K562 (cell line): ENCODE measurements around the gene KLRC4. TPM values are rescaled to one million over a fixed set of nuclear protein-coding genes. Genes with fewer than 3 reads are reported as not detected.

Experiments
- ATAC-seq: fragments of 200-7000 bp; cut with Tn5 transposase; 3 replicates; pipeline ENCODE4 v1.9.1; 2020; ENCODE audit warnings: moderate library complexity
- BruUV-seq: library from RNA; stranded (reverse); fragments of 400-500 nt; replicated peaks from 2 replicates; lab custom pipeline; 2021; lab: Mats Ljungman, UMichigan
- CTCF ChIA-PET: fragments of 300-600 bp; formaldehyde crosslinking; extraction: SDS; loops from one replicate; lab custom pipeline; 2021; ENCODE audit warnings: low intra/inter-chr PET ratio; lab: Yijun Ruan, JAX
- POLR2A ChIA-PET: fragments of 300-600, 350-650 bp; sonication (Branson Sonifier 250); formaldehyde crosslinking; extraction: SDS; loops from one replicate; lab custom pipeline; 2021; ENCODE audit warnings: antibody characterized with exemption, inconsistent platforms; lab: Yijun Ruan, JAX
- DNase-seq, 4 experiments: peaks; one replicate each; pipeline versions ENCODE4 v3.0.0 to v3.0.0-alpha.2; 2011 to 2018; ENCODE audit warnings: low spot score in 3 of 4, mixed read lengths in 3 of 4; ENCODE audit errors: extremely low read depth in 1 of 4
- FAIRE-seq: peaks from 2 replicates; lab custom pipeline; 2011; peaks lifted over from hg19 to GRCh38; lab: Jason Lieb, UNC
- H2AFZ ChIP-seq: 2 replicates; pipeline ENCODE4 v1.6.0; 2011; ENCODE audit warnings: low read depth, low read length, control low read depth, inconsistent platforms
- H3K27ac ChIP-seq: fragments of 200-600 bp; 3 replicates; pipeline ENCODE4 v1.8.0; 2011; ENCODE audit warnings: low read depth, mild to moderate bottlenecking, control low read depth, inconsistent platforms, low read length, moderate library complexity, mixed read lengths; ENCODE audit errors: extremely low read depth
- H3K27me3 ChIP-seq, 2 experiments: fragments of 300-600 bp in 1 of 2; 2 replicates in 1 of 2; 3 replicates in 1 of 2; pipeline versions ENCODE4 v1.6.0 to v1.8.0; 2011; ENCODE audit warnings: inconsistent platforms in 2 of 2, low read length in 2 of 2, mild to moderate bottlenecking in 1 of 2, mixed read lengths in 1 of 2, moderate library complexity in 1 of 2; ENCODE audit not compliant: control insufficient read depth in 2 of 2, insufficient read depth in 2 of 2
- H3K36me3 ChIP-seq: fragments of 300-600 bp; 3 replicates; pipeline ENCODE4 v1.8.0; 2011; ENCODE audit warnings: mild to moderate bottlenecking, low read length, inconsistent platforms; ENCODE audit not compliant: control insufficient read depth, insufficient read depth
- H3K4me1 ChIP-seq, 2 experiments: fragments of 200-600 bp in 1 of 2; replicated peaks in 1 of 2; 2 replicates in 1 of 2; 3 replicates in 1 of 2; pipeline versions ENCODE4 v1.5.1 to v1.8.0; 2011; ENCODE audit warnings: inconsistent platforms in 2 of 2, low read length in 2 of 2, mild to moderate bottlenecking in 1 of 2, mixed read lengths in 1 of 2, moderate library complexity in 1 of 2; ENCODE audit not compliant: control insufficient read depth in 2 of 2, insufficient read depth in 2 of 2
- H3K4me2 ChIP-seq: 2 replicates; pipeline ENCODE4 v1.6.1; 2011; ENCODE audit warnings: low read length, control low read depth, inconsistent platforms, mixed read lengths; ENCODE audit not compliant: insufficient read depth
- H3K4me3 ChIP-seq: fragments of 200-600 bp; sonication (generic), shearing (Covaris generic); 2 replicates; pipeline ENCODE4 v1.5.1; 2016; ENCODE audit warnings: control low read depth, inconsistent platforms
- H3K79me2 ChIP-seq: fragments of 200-600 bp; 3 replicates; pipeline ENCODE4 v1.8.0; 2011; ENCODE audit warnings: low read length, inconsistent platforms; ENCODE audit not compliant: control insufficient read depth, insufficient read depth
- H3K9ac ChIP-seq, 2 experiments: 2 replicates each; pipeline versions ENCODE4 v1.6.0 to v1.6.1; 2011; ENCODE audit warnings: low read depth in 2 of 2, low read length in 2 of 2, control low read depth in 1 of 2, inconsistent platforms in 1 of 2, mild to moderate bottlenecking in 1 of 2, mixed read lengths in 1 of 2; ENCODE audit not compliant: insufficient read depth in 1 of 2
- H3K9me1 ChIP-seq: one replicate; pipeline ENCODE4 v1.6.0; 2011; ENCODE audit warnings: inconsistent platforms, mild to moderate bottlenecking, low read length, moderate library complexity; ENCODE audit not compliant: control insufficient read depth, insufficient read depth
- H3K9me3 ChIP-seq: replicated peaks from 2 replicates; pipeline ENCODE4 v1.5.1; 2011; ENCODE audit warnings: low read depth, low read length, inconsistent platforms; ENCODE audit not compliant: control insufficient read depth, insufficient read depth
- H4K20me1 ChIP-seq: replicated peaks from 2 replicates; pipeline ENCODE4 v1.6.1; 2011; ENCODE audit warnings: low read length, inconsistent platforms, mixed read lengths; ENCODE audit not compliant: control insufficient read depth, insufficient read depth
- BHLHE40 ChIP-seq: IDR thresholded peaks from 2 replicates; pipeline ENCODE4 v1.6.1; 2011; ENCODE audit warnings: low read length, improper control_type of control experiment
- BRD9 ChIP-seq: fragments of 450-650 bp; IDR thresholded peaks from 2 replicates; pipeline ENCODE4 v1.6.1; 2018; ENCODE audit warnings: low read depth; ENCODE audit not compliant: partially characterized antibody
- CBFB ChIP-seq: sonication (generic); formaldehyde crosslinking; IDR thresholded peaks from 2 replicates; pipeline ENCODE4 v1.4.0; 2020; ENCODE audit warnings: mild to moderate bottlenecking, missing genetic modification reagents
- CC2D1A ChIP-seq: fragments of 450-650 bp; IDR thresholded peaks from 2 replicates; pipeline ENCODE4 v1.6.1; 2017; ENCODE audit warnings: mild to moderate bottlenecking
- ELF1 ChIP-seq: fragments of 200-800 bp; sonication (Bioruptor generic); IDR thresholded peaks from 2 replicates; pipeline ENCODE4 v1.6.1; 2016; ENCODE audit warnings: missing genetic modification characterization, missing compliant biosample characterization
- HSF4 ChIP-seq: fragments of 250-450 bp; sonication (Bioruptor Pico); IDR thresholded peaks from 2 replicates; pipeline ENCODE4 v2.1.2; 2022; ENCODE audit warnings: mild to moderate bottlenecking, moderate library complexity, borderline replicate concordance
- MEIS2 ChIP-seq: fragments of 450-650 bp; IDR thresholded peaks from 2 replicates; pipeline ENCODE4 v1.6.1; 2014; ENCODE audit warnings: mild to moderate bottlenecking; ENCODE audit not compliant: partially characterized antibody
- NELFE ChIP-seq: IDR thresholded peaks from 2 replicates; pipeline ENCODE4 v1.6.1; 2011; ENCODE audit warnings: mild to moderate bottlenecking; ENCODE audit not compliant: insufficient read depth, insufficient read length
- NFIX ChIP-seq: fragments of 250-450 bp; sonication (Bioruptor Pico); IDR thresholded peaks from 2 replicates; pipeline ENCODE4 v1.4.0; 2020; ENCODE audit warnings: low read depth, mild to moderate bottlenecking, moderate library complexity
- PHB ChIP-seq: fragments of 250-450 bp; sonication (Bioruptor Pico); IDR thresholded peaks from 2 replicates; pipeline ENCODE4 v1.5.0; 2021
- RB1 ChIP-seq: fragments of 450-650 bp; IDR thresholded peaks from 2 replicates; pipeline ENCODE4 v1.6.1; 2017; ENCODE audit warnings: low read depth, mild to moderate bottlenecking
- RBFOX2 ChIP-seq: fragments of 200-400 bp; formaldehyde crosslinking; IDR thresholded peaks from 2 replicates; pipeline ENCODE4 v1.6.1; 2017; ENCODE audit warnings: low read depth, mild to moderate bottlenecking, low read length, moderate library complexity
- SOX6 ChIP-seq: fragments of 450-650 bp; IDR thresholded peaks from 2 replicates; pipeline ENCODE4 v1.6.1; 2014; ENCODE audit warnings: mild to moderate bottlenecking
- TAF9B ChIP-seq: fragments of 450-650 bp; IDR thresholded peaks from 2 replicates; pipeline ENCODE4 v1.6.1; 2018; ENCODE audit warnings: mild to moderate bottlenecking; ENCODE audit not compliant: partially characterized antibody
- ZFPM2 ChIP-seq: fragments of 250-450 bp; sonication (Bioruptor Pico); IDR thresholded peaks from 2 replicates; pipeline ENCODE4 v1.5.1; 2022; ENCODE audit warnings: mild to moderate bottlenecking
- ZNF3 ChIP-seq: fragments of 250-450 bp; sonication (Bioruptor Pico); IDR thresholded peaks from 2 replicates; pipeline ENCODE4 v1.5.0; 2021; ENCODE audit warnings: mild to moderate bottlenecking, moderate library complexity
- ZNF408 ChIP-seq: fragments of 250-450 bp; sonication (Bioruptor Pico); IDR thresholded peaks from 2 replicates; pipeline ENCODE4 v1.4.0; 2020; ENCODE audit warnings: low read depth, mild to moderate bottlenecking, moderate library complexity
- ZNF77 ChIP-seq: fragments of 250-450 bp; sonication (Bioruptor Pico); IDR thresholded peaks from 2 replicates; pipeline ENCODE4 v1.5.0; 2020
- WGBS: fragments of 100-300 bp; shearing (Covaris generic); methylation state at CpG from one replicate; pipeline ENCODE4 v1.1.6; 2016; ENCODE audit warnings: low coverage, mixed read lengths; ENCODE audit not compliant: insufficient coverage; ENCODE audit errors: missing lambda C conversion rate; 5-methylcytosine and 5-hydroxymethylcytosine counted together
- in situ Hi-C: fragments of 300-500 bp; cut with MboI; formaldehyde crosslinking; loops from 4 replicates; pipeline ENCODE4 v1.15.0; 2018; ENCODE audit warnings: inconsistent platforms, mixed read lengths
- intact Hi-C: fragments of 100-400 bp; cut with micrococcal nuclease; formaldehyde crosslinking; loops from 2 replicates; pipeline ENCODE4 v1.14.2; 2022
- polyA plus RNA-seq, 8 experiments: library from polyadenylated mRNA; depleted of rRNA in 4 of 8; stranded (reverse) in 5 of 8; unstranded in 3 of 8; fragments of >200 nt; fragmentation: Nextera tagmentation in 2 of 8; fragmentation: Illumina TruSeq in 1 of 8; extraction: Ambion mirVana in 2 of 8; extraction: Trizol in 1 of 8; gene quantifications; 2 replicates each; pipeline versions ENCODE4 v1.2.1 to v1.2.3, GENCODE V29; 2011 to 2014; ENCODE audit warnings: inconsistent platforms in 1 of 8, missing spikeins in 1 of 8
- total RNA-seq, 7 experiments: library from RNA; depleted of rRNA in 6 of 7; stranded (reverse); fragments of >200 nt in 6 of 7; fragmentation: Illumina TruSeq in 2 of 7; extraction: Trizol in 2 of 7; gene quantifications; 2 replicates each; pipeline versions ENCODE4 v1.2.1 to v1.2.3, GENCODE V29; 2011 to 2021; ENCODE audit warnings: low replicate concordance in 1 of 7
- TF ChIP-seq, protein P1 (sequence below), 2 experiments: IDR thresholded peaks in 1 of 2; conservative IDR thresholded peaks in 1 of 2; 2 replicates each; pipeline ENCODE4 v1.6.1; 2016; ENCODE audit warnings: low read depth in 2 of 2, mild to moderate bottlenecking in 1 of 2, missing compliant biosample characterization in 1 of 2, missing genetic modification characterization in 1 of 2, moderate library complexity in 1 of 2
- TF ChIP-seq, protein P2 (sequence below), 2 experiments: fragments of 250-450 bp in 1 of 2; fragments of 450-650 bp in 1 of 2; sonication (Bioruptor Pico) in 1 of 2; IDR thresholded peaks; 2 replicates each; pipeline versions ENCODE4 v1.6.1 to v1.8.0; 2016 to 2021; ENCODE audit warnings: mild to moderate bottlenecking in 2 of 2, moderate library complexity in 2 of 2, missing compliant biosample characterization in 1 of 2, missing genetic modification characterization in 1 of 2

The KLRC4 gene
- total and polyA plus RNA-seq, 9 of the 15 experiments (the other 6 are each of a cell fraction or from before 2014, with no cell fraction given), result 0.17 TPM; not detected in 8

DNA sequence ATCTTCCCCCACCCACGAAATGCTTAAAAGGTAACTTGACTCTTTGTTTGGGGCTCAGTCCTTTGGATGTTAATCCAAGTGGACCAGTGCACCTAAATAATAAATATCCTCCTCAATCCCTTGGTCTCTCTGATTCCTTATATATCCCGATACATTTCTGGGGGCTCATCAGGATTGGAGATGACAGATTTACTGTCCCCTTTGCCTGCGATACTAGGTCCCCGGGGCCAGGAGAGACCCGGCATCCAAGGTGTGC lies 46.0 kb downstream of the KLRC4 start (continued):
- TF ChIP-seq, protein P1, sequence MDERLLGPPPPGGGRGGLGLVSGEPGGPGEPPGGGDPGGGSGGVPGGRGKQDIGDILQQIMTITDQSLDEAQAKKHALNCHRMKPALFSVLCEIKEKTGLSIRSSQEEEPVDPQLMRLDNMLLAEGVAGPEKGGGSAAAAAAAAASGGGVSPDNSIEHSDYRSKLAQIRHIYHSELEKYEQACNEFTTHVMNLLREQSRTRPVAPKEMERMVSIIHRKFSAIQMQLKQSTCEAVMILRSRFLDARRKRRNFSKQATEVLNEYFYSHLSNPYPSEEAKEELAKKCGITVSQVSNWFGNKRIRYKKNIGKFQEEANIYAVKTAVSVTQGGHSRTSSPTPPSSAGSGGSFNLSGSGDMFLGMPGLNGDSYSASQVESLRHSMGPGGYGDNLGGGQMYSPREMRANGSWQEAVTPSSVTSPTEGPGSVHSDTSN (CRISPR knock-in tag; IDR thresholded peaks at IDR 0.05; ENCODE audit: low read depth), result no peak
- TF ChIP-seq, protein P1 (tag; conservative IDR thresholded peaks at IDR 0.05; ENCODE audit: low read depth), result 0 out of 2 replicates have a peak, but pooled peaks have one; percentile 53
- TF ChIP-seq MEIS2 (peak; percentile 73), SOX6 (0 out of 2 replicates have a peak, but pooled peaks have one; percentile 3), RBFOX2 (no peak)

DNA sequence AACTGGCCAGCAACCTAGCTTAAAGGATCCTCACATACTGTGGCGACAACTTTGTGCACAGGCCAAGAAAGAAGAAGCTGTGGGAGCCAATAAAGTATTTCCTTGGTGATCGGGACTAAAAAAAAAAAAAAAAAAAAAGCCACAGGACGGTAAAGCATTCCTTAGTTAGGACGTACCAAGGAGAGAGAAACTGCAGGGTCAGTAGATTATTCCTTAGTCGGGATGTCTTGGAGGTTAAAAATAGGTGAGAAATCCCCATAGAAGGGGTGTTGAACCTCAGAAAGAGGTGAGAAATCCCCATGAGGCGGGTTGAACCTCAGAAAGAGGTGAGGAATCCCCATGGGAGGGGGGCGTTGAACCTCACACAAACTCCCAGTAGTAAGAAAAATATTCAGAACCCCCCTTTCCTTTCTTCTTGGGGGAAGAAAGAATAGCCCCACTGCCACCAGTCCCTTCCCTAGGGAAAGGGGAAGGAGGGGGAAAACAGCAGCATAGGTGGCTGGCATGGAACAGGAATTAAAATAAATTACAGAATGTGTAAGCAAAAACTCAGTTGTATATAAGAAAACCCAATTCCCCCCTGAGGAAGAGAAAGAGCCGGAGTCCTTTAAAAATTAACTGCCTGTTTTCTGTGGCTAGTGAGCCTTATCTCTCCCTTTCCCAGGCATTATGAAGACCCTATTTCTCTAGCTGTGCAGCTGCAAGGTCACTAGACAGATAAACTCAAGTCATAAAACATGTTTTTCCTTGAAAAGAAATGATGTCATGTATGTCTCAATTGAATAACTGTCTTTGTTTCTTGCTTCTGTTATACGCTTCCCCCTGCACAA lies 46.5 kb downstream of the KLRC4 start:
- 5% methylated on average over 4 of the region's 9 CpGs for WGBS
- no peaks in the 10 kb centered on the region for H4K20me1 ChIP-seq
- CTCF ChIA-PET, result no interaction called here
- H3K79me2 ChIP-seq, result peaks cover 31% of the 10 kb centered on the region
- DNase-seq, result peak in 1 of 4 experiments; percentile 74
- H3K9me1 ChIP-seq, result no peaks in the 10 kb centered on the region
- peak overlapping the region; percentile 99 for H3K27ac ChIP-seq
- POLR2A ChIA-PET, result no interaction called here
- H3K9me3 ChIP-seq, result peaks cover 2% of the 10 kb centered on the region; the same call in 1 of the 2 replicates
- intact Hi-C loops (no loop called here), in situ Hi-C loops (no loop called here)
- H3K27me3 ChIP-seq, result no peaks in the 10 kb centered on the region
- peak; percentile 10 for ATAC-seq
- FAIRE-seq, result no peak
- H3K4me2 ChIP-seq, result peak overlapping the region; percentile 97
- TSS peak; percentile 83 for BruUV-seq
- peak overlapping the region; percentile 91 for H2AFZ ChIP-seq
- H3K4me3 ChIP-seq, result peak overlapping the region; percentile 65
- no peaks in the 10 kb centered on the region for H3K36me3 ChIP-seq
- peaks cover 2 to 18% of the 10 kb centered on the region in 2 experiments; a peak in 4 of 5 replicates for H3K4me1 ChIP-seq
- peak overlapping the region in 1 of 2 experiments; percentile 91; a peak in 3 of 4 replicates for H3K9ac ChIP-seq
- TF ChIP-seq ZNF3 (CRISPR knock-in tag) (no peak), TAF9B (peak; percentile 70), ELF1 (tag) (no peak), NELFE (no peak), CBFB (CRISPR knock-in tag) (no peak), ZNF408 (CRISPR knock-in tag) (no peak), ZFPM2 (CRISPR knock-in tag) (no peak), PHB (CRISPR knock-in tag) (no peak), ZNF77 (no peak), RB1 (no peak), NFIX (CRISPR knock-in tag) (no peak), BRD9 (no peak), HSF4 (CRISPR knock-in tag) (no peak), BHLHE40 (no peak), CC2D1A (no peak)
- TF ChIP-seq, protein P2, sequence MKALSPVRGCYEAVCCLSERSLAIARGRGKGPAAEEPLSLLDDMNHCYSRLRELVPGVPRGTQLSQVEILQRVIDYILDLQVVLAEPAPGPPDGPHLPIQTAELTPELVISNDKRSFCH (CRISPR knock-in tag; IDR thresholded peaks at IDR 0.05), result no peak
- TF ChIP-seq, protein P2 (tag; IDR thresholded peaks at IDR 0.05), result no peak
